GM19193 (cell line): ENCODE results near the gene EIF4E.
A peak's percentile ranks its signal among the peaks of the same experiment; 100 is the strongest.

ENCODE experiments used
- POLR2A ChIP-seq: IDR thresholded peaks from 4 replicates; pipeline ENCODE4 v1.6.1; 2011; ENCODE audit not compliant: insufficient read depth, insufficient read length; ENCODE audit errors: extremely low read depth

Gene EIF4E, protein sequence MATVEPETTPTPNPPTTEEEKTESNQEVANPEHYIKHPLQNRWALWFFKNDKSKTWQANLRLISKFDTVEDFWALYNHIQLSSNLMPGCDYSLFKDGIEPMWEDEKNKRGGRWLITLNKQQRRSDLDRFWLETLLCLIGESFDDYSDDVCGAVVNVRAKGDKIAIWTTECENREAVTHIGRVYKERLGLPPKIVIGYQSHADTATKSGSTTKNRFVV

GRCh38 chr4:98928505-98929340, at the start of gene EIF4E:
Gene EIF4E (minus strand): TSS chr4:98929133. CDS start chr4:98929112, 21 bp downstream.
- TF ChIP-seq POLR2A: peak; percentile 82

DNA sequence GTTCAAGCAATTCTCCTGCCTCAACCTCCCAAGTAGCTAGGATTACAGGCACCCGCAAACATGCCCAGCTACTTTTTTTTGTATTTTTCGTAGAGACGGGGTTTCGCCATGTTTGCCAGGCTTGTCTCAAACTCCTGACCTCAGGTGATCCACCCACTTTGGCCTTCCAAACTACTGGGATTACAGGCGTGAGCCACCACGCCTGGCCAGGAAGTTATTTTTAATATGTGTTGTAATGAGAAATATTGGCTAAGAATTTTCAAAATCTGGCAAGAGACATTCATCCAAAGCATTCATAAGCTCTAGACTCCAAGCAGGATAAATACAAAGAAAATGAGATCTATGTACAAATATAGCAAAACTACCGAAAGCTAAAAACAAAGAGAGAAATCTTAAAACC, 48.6 kb upstream of the EIF4E start:
- TF ChIP-seq POLR2A: no peak

DNA sequence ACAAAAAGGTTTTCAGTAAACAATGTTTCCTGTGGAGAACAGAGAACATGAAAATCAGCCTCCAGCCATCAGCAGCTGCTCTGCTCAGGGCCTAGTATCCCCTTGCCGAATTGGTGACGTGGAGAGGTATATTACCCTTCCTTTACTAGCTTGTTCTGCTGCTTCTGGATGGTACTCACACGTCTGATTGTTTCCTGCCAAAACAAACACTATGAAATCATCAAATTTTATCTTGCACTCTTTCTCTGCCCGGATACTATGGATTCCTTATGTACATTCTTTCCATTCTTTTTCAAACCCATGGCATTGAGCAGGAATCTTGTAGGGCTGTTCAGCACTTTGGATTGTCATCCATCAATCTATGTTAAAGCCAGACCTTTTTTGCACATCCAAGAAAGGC, 47.8 kb upstream of the EIF4E start:
- no peak for TF ChIP-seq POLR2A

GRCh38 chr4:98969878-98970785, 41.2 kb upstream of the EIF4E start:
- TF ChIP-seq POLR2A: no peak

GRCh38 chr4:98967786-98968329, 38.9 kb upstream of the EIF4E start:
- no peak for TF ChIP-seq POLR2A

- no peak for TF ChIP-seq POLR2A
Observed at GRCh38 chr4:98966926-98967325, 38.0 kb upstream of the EIF4E start.

DNA sequence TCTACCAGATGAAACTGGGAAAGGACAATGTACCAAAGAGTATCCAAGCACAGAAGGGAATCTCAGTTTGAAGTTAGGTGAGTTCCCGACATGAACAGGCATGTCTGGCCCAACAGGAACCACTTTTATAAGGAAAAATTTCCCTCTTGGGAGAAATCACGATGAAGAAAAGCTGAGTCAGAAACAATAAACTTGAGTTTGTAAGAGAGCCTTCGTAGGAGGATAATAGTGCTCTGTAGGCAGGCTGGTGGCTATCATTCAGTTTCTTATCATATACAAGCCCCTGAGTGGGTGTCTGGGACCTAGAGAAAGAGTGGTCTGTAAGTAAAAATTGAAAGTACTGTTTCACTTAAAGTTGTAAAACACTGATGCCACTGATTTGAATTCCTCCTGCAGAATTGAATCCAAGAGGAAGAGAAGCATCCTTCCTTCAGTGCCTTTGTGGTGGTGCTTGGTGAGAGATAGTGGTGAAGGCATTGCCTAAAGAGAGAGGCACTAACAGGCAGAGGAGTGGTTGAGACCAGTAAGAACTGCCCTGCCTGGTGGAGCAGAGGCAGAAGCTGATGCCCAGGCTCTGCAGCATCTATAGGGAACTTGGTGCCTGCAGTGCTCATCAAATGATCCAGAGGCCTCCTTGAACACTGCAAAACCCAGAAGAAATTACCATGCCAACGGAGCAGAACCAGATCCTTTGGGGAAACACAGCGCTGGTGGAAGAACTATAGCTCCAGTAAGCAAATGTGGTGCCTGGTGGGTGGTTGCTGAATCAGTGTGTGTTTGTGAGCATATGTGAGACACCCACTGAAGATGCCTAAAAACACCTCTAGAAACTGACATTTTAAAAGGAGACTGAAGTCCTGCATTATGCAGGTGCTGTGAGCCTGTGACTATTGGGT, 34.9 kb upstream of the EIF4E start:
- TF ChIP-seq POLR2A: no peak

DNA sequence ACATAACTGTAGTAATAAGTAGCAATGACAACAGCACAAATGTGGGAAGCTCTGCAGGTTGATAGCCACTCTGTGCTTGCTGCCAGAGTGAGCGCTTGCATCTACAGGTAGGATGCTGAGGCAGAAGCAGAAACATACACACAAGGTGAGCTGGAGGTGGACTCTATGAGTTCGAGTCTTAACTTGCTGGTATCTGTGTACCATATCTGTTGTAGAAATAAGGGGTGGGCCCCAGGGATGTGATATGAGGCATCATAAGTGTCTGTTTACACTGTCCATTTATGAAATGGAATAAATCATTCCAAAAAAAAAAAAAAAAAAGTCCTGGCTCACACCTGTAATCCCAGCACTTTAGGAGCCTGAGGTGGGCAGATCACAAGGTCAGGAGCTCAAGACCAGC, 32.8 kb upstream of the EIF4E start:
- TF ChIP-seq POLR2A: no peak

DNA sequence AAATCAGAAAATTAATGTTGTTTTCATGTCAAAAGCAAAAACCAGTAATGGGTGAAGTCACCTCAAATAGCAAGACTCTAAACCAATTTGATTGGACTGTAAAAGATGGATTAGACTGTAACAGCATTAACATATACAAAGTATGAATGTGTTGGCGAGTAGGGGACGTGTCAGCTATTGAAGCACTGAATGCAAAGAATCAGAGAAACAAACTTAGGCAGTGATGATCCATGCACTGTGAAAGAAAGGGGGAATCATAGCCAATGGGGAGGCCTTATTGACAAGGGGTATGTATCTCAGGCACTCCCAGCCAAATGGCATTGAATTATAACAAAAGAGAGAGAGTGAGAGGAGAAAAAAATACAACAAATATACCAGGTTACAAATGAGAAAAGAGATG, 30.5 kb upstream of the EIF4E start:
- TF ChIP-seq POLR2A: no peak

DNA sequence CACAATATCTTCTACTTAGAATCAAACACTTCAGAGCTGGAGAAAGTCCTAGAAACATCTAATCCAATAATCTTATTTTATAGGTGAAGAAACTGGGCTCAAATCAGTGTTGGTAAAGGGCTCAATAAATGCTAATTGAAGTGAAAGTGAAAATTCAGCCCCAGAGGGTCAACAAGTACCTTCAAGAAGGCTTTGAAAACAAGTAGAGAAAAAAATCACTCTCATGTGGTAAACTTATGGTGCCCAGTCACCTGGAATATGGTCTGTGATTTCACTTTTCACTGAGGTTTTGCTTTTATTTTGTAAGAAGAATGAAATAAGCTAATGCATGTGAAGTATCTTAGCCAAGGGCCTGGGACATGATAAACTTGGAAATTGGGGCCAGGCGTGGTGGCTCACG, 29.1 kb upstream of the EIF4E start:
- no peak for TF ChIP-seq POLR2A

- no peak for TF ChIP-seq POLR2A
Observed at GRCh38 chr4:98955229-98955628, 26.3 kb upstream of the EIF4E start.

- TF ChIP-seq POLR2A: no peak
Observed at GRCh38 chr4:98951710-98952109, 22.8 kb upstream of the EIF4E start.

GRCh38 chr4:98950925-98951324, 22.0 kb upstream of the EIF4E start:
- no peak for TF ChIP-seq POLR2A

GRCh38 chr4:98946359-98946758, 17.4 kb upstream of the EIF4E start:
- no peak for TF ChIP-seq POLR2A

GRCh38 chr4:98945297-98945850, 16.4 kb upstream of the EIF4E start:
- TF ChIP-seq POLR2A: no peak

GRCh38 chr4:98939892-98940298, 11.0 kb upstream of the EIF4E start:
- TF ChIP-seq POLR2A: no peak
